Hepatocyte (in vitro differentiated cells): ENCODE data around the gene CDK5R1.

ENCODE experiments used
- EZH2 ChIP-seq: fragments of 200-600 bp; sonication (generic); IDR thresholded peaks from 2 replicates; pipeline ENCODE4 v1.6.1; 2016; ENCODE audit warnings: antibody characterized with exemption, mild to moderate bottlenecking, borderline replicate concordance
- TF ChIP-seq, protein P1 (sequence below): fragments of 200-600 bp; sonication (generic); IDR thresholded peaks from 2 replicates; pipeline ENCODE4 v1.5.1; 2016; ENCODE audit warnings: antibody characterized with exemption, mild to moderate bottlenecking; ENCODE audit not compliant: poor library complexity

- TF ChIP-seq, protein P1, sequence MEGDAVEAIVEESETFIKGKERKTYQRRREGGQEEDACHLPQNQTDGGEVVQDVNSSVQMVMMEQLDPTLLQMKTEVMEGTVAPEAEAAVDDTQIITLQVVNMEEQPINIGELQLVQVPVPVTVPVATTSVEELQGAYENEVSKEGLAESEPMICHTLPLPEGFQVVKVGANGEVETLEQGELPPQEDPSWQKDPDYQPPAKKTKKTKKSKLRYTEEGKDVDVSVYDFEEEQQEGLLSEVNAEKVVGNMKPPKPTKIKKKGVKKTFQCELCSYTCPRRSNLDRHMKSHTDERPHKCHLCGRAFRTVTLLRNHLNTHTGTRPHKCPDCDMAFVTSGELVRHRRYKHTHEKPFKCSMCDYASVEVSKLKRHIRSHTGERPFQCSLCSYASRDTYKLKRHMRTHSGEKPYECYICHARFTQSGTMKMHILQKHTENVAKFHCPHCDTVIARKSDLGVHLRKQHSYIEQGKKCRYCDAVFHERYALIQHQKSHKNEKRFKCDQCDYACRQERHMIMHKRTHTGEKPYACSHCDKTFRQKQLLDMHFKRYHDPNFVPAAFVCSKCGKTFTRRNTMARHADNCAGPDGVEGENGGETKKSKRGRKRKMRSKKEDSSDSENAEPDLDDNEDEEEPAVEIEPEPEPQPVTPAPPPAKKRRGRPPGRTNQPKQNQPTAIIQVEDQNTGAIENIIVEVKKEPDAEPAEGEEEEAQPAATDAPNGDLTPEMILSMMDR, result no peak
- no peak for TF ChIP-seq EZH2
Observed at GRCh38 chr17:32470405-32471167, 16.2 kb upstream of the CDK5R1 start.
